Breast epithelium (tissue), 3 donors: ENCODE results near the gene SAMD10.

ENCODE experiments used
- POLR2A ChIP-seq: fragments of 450-650 bp; IDR thresholded peaks from one replicate; pipeline ENCODE4 v1.6.1; 2016; ENCODE audit warnings: antibody characterized with exemption, mild to moderate bottlenecking, moderate library complexity
- POLR2AphosphoS5 ChIP-seq, 3 donors: sonication (generic); formaldehyde crosslinking; IDR thresholded peaks; one replicate each; pipeline ENCODE4 v1.6.1; 2017; ENCODE audit warnings: antibody characterized with exemption in 3 of 3
- TF ChIP-seq, protein P1 (sequence below), 3 donors: fragments of 450-650 bp; IDR thresholded peaks; one replicate each; pipeline ENCODE4 v1.5.1; 2016 to 2017; ENCODE audit warnings: antibody characterized with exemption in 3 of 3, mild to moderate bottlenecking in 3 of 3, moderate library complexity in 3 of 3

DNA sequence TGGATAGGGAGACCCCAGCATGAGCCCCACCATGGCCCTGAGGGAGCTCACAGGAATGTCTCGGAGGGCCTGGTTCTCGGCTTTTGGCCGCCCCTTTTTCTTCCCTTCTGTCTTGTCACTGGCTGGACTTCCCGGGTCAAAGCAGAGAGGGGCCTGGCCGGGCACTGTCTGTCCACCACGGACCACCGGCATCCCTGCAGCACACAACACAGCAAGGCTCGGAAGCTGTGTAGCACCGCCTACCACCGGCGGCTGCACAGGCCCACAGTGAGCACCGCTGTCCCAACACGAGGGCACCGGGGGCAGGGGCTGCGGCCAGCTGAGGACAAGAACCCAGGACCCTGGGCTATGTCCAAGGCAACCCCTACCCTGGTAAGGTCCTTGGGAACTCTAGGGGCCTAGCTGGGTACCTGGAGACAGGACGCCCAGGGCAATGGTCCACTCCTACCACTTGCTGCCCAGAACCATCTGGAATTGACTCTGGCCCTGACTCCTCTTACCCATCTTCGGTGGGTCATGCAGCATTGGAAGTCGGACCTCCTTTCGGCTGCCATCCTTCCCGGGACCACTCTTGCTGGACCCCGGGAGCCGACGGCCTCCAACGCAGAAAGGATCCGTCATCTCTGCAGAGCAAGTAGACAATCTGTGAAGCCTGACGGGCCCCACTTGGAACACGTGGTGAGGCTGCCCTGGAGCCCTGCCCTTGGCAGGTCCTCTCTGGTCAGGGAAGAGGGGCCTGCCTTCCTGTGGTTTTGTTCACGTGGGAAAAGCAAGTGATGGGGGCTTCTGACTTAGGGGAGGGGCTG lies 11.9 kb downstream of the SAMD10 start:
- TF ChIP-seq, protein P1, sequence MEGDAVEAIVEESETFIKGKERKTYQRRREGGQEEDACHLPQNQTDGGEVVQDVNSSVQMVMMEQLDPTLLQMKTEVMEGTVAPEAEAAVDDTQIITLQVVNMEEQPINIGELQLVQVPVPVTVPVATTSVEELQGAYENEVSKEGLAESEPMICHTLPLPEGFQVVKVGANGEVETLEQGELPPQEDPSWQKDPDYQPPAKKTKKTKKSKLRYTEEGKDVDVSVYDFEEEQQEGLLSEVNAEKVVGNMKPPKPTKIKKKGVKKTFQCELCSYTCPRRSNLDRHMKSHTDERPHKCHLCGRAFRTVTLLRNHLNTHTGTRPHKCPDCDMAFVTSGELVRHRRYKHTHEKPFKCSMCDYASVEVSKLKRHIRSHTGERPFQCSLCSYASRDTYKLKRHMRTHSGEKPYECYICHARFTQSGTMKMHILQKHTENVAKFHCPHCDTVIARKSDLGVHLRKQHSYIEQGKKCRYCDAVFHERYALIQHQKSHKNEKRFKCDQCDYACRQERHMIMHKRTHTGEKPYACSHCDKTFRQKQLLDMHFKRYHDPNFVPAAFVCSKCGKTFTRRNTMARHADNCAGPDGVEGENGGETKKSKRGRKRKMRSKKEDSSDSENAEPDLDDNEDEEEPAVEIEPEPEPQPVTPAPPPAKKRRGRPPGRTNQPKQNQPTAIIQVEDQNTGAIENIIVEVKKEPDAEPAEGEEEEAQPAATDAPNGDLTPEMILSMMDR (IDR thresholded peaks at IDR 0.05): no peak
- no peak for TF ChIP-seq POLR2A
- no peak for TF ChIP-seq POLR2AphosphoS5 (IDR thresholded peaks at IDR 0.05)
